ENCODE data around the gene GPC3. TPM values are rescaled to one million over a fixed set of nuclear protein-coding genes. Genes with fewer than 3 reads are reported as not detected.

Gene GPC3
- total RNA-seq, 1 experiment from 2014 or later: 233 TPM

DNA sequence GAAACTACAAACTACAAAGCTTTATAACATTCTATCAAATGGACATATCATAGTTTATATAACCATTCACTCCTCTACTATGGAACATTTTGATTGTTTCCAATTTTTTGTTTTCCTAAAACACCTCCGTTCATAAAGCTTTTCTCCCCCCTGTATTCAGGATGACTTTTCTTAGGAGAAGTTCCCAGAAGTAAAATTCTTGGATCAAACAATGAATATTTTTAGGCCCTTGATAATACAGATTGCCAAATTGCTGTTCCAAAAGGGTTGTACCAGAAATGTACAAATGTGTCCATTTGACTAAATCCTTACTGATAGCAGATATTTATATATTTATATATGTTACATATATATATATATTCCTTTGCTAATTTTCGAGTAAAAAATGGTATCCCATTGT, 77.8 kb downstream of the GPC3 start:
- BruUV-seq (replicated peaks): no TSS peak
- H3K4me3 ChIP-seq (ENCODE audit: low read depth, low read length): no peak overlapping the region
- H3K9me3 ChIP-seq: no peaks in the 10 kb centered on the region
- 0 out of 2 replicates have a peak, but pooled peaks cover 6% of the 10 kb centered on the region for H3K4me1 ChIP-seq
- Mint-ChIP-seq H3K4me1 (ENCODE audit: low read depth, unreplicated experiment) (peaks cover 4% of the 10 kb centered on the region), H3K36me3 (ENCODE audit: insufficient read depth, unreplicated experiment) (no peaks in the 10 kb centered on the region), H3K9me3 (ENCODE audit: unreplicated experiment) (no peaks in the 10 kb centered on the region), H3K4me3 (ENCODE audit: unreplicated experiment) (no peak overlapping the region), H3K27ac (ENCODE audit: unreplicated experiment) (no peak overlapping the region), H3K27me3 (ENCODE audit: insufficient read depth, unreplicated experiment) (no peaks in the 10 kb centered on the region)
- no peaks in the 10 kb centered on the region for H3K36me3 ChIP-seq (ENCODE audit: control insufficient read depth, insufficient read depth, low read length)
- ChIA-PET CTCF (no interaction called here), POLR2A (no interaction called here)
- DNase-seq: no peak
- no peaks in the 10 kb centered on the region for H3K27me3 ChIP-seq (replicated peaks; ENCODE audit: control insufficient read depth, insufficient read depth, low read length)
- TF ChIP-seq, protein P1, sequence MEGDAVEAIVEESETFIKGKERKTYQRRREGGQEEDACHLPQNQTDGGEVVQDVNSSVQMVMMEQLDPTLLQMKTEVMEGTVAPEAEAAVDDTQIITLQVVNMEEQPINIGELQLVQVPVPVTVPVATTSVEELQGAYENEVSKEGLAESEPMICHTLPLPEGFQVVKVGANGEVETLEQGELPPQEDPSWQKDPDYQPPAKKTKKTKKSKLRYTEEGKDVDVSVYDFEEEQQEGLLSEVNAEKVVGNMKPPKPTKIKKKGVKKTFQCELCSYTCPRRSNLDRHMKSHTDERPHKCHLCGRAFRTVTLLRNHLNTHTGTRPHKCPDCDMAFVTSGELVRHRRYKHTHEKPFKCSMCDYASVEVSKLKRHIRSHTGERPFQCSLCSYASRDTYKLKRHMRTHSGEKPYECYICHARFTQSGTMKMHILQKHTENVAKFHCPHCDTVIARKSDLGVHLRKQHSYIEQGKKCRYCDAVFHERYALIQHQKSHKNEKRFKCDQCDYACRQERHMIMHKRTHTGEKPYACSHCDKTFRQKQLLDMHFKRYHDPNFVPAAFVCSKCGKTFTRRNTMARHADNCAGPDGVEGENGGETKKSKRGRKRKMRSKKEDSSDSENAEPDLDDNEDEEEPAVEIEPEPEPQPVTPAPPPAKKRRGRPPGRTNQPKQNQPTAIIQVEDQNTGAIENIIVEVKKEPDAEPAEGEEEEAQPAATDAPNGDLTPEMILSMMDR (IDR thresholded peaks at IDR 0.05; ENCODE audit: insufficient read depth in 1 of 2, low read depth in 1 of 2, low read length in 1 of 2, severe bottlenecking in 1 of 2, unreplicated experiment in 1 of 2): no peak
- intact Hi-C loops (cut with micrococcal nuclease; ENCODE audit: unreplicated experiment): no loop called here

DNA sequence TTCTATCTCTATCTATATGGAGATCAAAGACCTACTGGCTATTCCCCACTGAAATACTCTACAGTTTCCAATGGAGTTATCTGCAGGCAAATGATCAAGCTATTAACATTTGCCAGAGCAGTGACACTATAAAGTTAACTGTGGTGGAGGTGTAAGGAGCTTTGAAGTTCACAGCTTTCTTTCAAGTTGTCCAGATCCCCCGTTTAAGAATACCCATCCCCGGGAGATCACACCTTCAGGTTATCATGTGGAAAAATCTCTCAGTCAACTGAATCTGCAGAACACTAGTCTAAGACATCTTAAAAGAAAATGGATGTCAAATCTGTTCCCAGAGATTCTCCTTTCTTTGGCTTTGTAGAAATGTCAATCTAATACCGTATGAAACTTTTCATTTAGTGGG, 80.1 kb downstream of the GPC3 start:
- Histone ChIP-seq H3K9me3 (no peaks in the 10 kb centered on the region), H3K27me3 (replicated peaks; ENCODE audit: control insufficient read depth, insufficient read depth, low read length) (no peaks in the 10 kb centered on the region), H3K4me1 (0 out of 2 replicates have a peak, but pooled peaks cover 6% of the 10 kb centered on the region), H3K4me3 (ENCODE audit: low read depth, low read length) (no peak overlapping the region), H3K36me3 (ENCODE audit: control insufficient read depth, insufficient read depth, low read length) (no peaks in the 10 kb centered on the region)
- no peaks in the 10 kb centered on the region for H3K9me3 Mint-ChIP-seq (ENCODE audit: unreplicated experiment)
- ChIA-PET CTCF (no interaction called here), POLR2A (no interaction called here)
- H3K4me1 Mint-ChIP-seq (ENCODE audit: low read depth, unreplicated experiment): no peaks in the 10 kb centered on the region
- no peaks in the 10 kb centered on the region for H3K36me3 Mint-ChIP-seq (ENCODE audit: insufficient read depth, unreplicated experiment)
- H3K4me3 Mint-ChIP-seq (ENCODE audit: unreplicated experiment): no peak overlapping the region
- no peak overlapping the region for H3K27ac Mint-ChIP-seq (ENCODE audit: unreplicated experiment)
- DNase-seq: no peak
- intact Hi-C loops (cut with micrococcal nuclease; ENCODE audit: unreplicated experiment): no loop called here
- no TSS peak for BruUV-seq (replicated peaks)
- TF ChIP-seq, protein P1 (IDR thresholded peaks at IDR 0.05; ENCODE audit: insufficient read depth in 1 of 2, low read depth in 1 of 2, low read length in 1 of 2, severe bottlenecking in 1 of 2, unreplicated experiment in 1 of 2): no peak
- no peaks in the 10 kb centered on the region for H3K27me3 Mint-ChIP-seq (ENCODE audit: insufficient read depth, unreplicated experiment)

DNA sequence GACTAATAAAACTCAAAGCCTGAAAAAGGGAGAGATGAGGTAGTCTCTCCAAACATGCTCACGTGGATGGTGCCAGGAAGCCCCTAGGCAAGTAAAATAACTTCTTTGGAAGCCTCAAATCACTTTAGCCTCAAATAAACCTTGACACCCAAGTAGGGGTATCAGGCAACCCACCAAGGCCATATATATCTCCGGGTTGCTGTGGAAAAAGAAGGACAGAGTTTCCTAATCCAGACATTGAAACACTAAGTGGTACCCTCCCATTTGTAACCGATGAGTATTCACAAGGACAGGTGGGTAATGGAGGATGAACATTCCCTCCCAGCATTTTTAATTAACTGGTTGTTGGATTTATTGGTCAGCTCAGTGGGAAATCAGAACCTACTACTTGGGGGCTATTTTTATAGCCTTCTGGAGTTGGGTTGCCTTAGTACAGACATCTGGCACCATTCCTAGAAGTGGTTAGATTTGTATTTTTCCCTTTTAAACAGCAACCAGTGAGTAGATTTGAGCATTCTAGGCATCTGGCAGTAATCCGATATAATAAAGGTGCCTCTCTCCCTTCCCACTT, 87.7 kb downstream of the GPC3 start:
- POLR2A ChIA-PET: no interaction called here
- H3K4me1 Mint-ChIP-seq (ENCODE audit: low read depth, unreplicated experiment): no peaks in the 10 kb centered on the region
- no peaks in the 10 kb centered on the region for H3K9me3 ChIP-seq
- BruUV-seq (replicated peaks): no TSS peak
- H3K27ac Mint-ChIP-seq (ENCODE audit: unreplicated experiment): no peak overlapping the region
- H3K27me3 ChIP-seq (replicated peaks; ENCODE audit: control insufficient read depth, insufficient read depth, low read length): no peaks in the 10 kb centered on the region
- TF ChIP-seq, protein P1 (IDR thresholded peaks at IDR 0.05; ENCODE audit: insufficient read depth in 1 of 2, low read depth in 1 of 2, low read length in 1 of 2, severe bottlenecking in 1 of 2, unreplicated experiment in 1 of 2): no peak
- CTCF ChIA-PET: no interaction called here
- no peak for DNase-seq
- H3K36me3 ChIP-seq (ENCODE audit: control insufficient read depth, insufficient read depth, low read length): no peaks in the 10 kb centered on the region
- peaks cover 5% of the 10 kb centered on the region for H3K4me1 ChIP-seq
- intact Hi-C loops (cut with micrococcal nuclease; ENCODE audit: unreplicated experiment): no loop called here
- no peak overlapping the region for H3K4me3 Mint-ChIP-seq (ENCODE audit: unreplicated experiment)
- no peaks in the 10 kb centered on the region for H3K9me3 Mint-ChIP-seq (ENCODE audit: unreplicated experiment)
- H3K4me3 ChIP-seq (ENCODE audit: low read depth, low read length): no peak overlapping the region
- no peaks in the 10 kb centered on the region for H3K27me3 Mint-ChIP-seq (ENCODE audit: insufficient read depth, unreplicated experiment)
- H3K36me3 Mint-ChIP-seq (ENCODE audit: insufficient read depth, unreplicated experiment): peaks cover 6% of the 10 kb centered on the region
